Lung (tissue), 12 donors: ENCODE measurements around the gene CDK5R2. TPM values are rescaled to one million over a fixed set of nuclear protein-coding genes. Genes with fewer than 3 reads are reported as not detected.
A peak's percentile ranks its signal among the peaks of the same experiment; 100 is the strongest.

ENCODE experiments used
- ATAC-seq: fragments of 200-7000 bp; cut with Tn5 transposase; one replicate; pipeline ENCODE4 v1.9.1; 2020; ENCODE audit warnings: moderate number of reproducible peaks; ENCODE audit not compliant: insufficient read depth, low FRiP score
- DNase-seq, 3 donors: peaks; one replicate each; pipeline ENCODE4 v3.0.0-alpha.2; 2013 to 2017
- H3K27ac ChIP-seq, 2 donors: one replicate each; pipeline ENCODE4 v1.5.1; 2013; ENCODE audit warnings: mild to moderate bottlenecking in 2 of 2, moderate library complexity in 2 of 2, control low read depth in 1 of 2, inconsistent platforms in 1 of 2, low read depth in 1 of 2, low read length in 1 of 2
- H3K27me3 ChIP-seq, 3 donors: one replicate each; pipeline ENCODE4 v1.5.1; 2013; ENCODE audit warnings: low read length in 2 of 3; ENCODE audit not compliant: control insufficient read depth in 3 of 3, insufficient read depth in 3 of 3
- H3K36me3 ChIP-seq, 4 donors: one replicate each; pipeline ENCODE4 v1.5.1; 2013; ENCODE audit warnings: low read length in 4 of 4, mild to moderate bottlenecking in 1 of 4, moderate library complexity in 1 of 4; ENCODE audit not compliant: control insufficient read depth in 4 of 4, insufficient read depth in 4 of 4
- H3K4me1 ChIP-seq, 5 donors: one replicate each; pipeline ENCODE4 v1.5.1; 2013; ENCODE audit warnings: low read length in 5 of 5, mild to moderate bottlenecking in 2 of 5, moderate library complexity in 1 of 5; ENCODE audit not compliant: control insufficient read depth in 5 of 5, insufficient read depth in 5 of 5
- H3K4me3 ChIP-seq: one replicate; pipeline ENCODE4 v1.5.1; 2013; ENCODE audit warnings: mild to moderate bottlenecking, control low read depth, moderate library complexity
- H3K9ac ChIP-seq, 2 donors: one replicate each; pipeline ENCODE4 v1.5.1; 2013; ENCODE audit warnings: low read length in 2 of 2, control low read depth in 1 of 2; ENCODE audit not compliant: insufficient read depth in 1 of 2
- H3K9me3 ChIP-seq, 4 donors: one replicate each; pipeline ENCODE4 v1.5.1; 2013; ENCODE audit warnings: low read length in 3 of 4, mild to moderate bottlenecking in 1 of 4, moderate library complexity in 1 of 4; ENCODE audit not compliant: control insufficient read depth in 4 of 4, insufficient read depth in 3 of 4
- WGBS, 2 donors: extraction: QIAGEN DNeasy Blood & Tissue Kit; methylation state at CpG; one replicate each; pipeline ENCODE4 v1.1.7; 2013; 5-methylcytosine and 5-hydroxymethylcytosine counted together
- polyA plus RNA-seq, 2 donors: library from polyadenylated mRNA; stranded (reverse); fragments of 200-250 nt; gene quantifications; one replicate each; pipeline ENCODE4 v1.2.1, GENCODE V29; 2013
- total RNA-seq, 2 donors: library from RNA; depleted of rRNA in 1 of 2; stranded (reverse); fragments of >200 nt in 1 of 2; gene quantifications; one replicate each; pipeline ENCODE4 v1.2.1, GENCODE V29; 2014 to 2021
- TF ChIP-seq, protein P1 (sequence below): IDR thresholded peaks from 2 replicates; pipeline ENCODE4 v1.5.1; 2012; ENCODE audit warnings: mild to moderate bottlenecking; ENCODE audit errors: control extremely low read depth, extremely low read depth
- donor health status: control.
- donor health status: control.
- donor health status: Bipolar disorder and iron deficiency.
- donor health status: healthy.
- donor health status: DM: yes; HTN: yes; CAD: no.

Gene CDK5R2
- total and polyA plus RNA-seq, 4 donors = 0.03 to 0.17 (median 0.08) TPM; not detected in 1

DNA sequence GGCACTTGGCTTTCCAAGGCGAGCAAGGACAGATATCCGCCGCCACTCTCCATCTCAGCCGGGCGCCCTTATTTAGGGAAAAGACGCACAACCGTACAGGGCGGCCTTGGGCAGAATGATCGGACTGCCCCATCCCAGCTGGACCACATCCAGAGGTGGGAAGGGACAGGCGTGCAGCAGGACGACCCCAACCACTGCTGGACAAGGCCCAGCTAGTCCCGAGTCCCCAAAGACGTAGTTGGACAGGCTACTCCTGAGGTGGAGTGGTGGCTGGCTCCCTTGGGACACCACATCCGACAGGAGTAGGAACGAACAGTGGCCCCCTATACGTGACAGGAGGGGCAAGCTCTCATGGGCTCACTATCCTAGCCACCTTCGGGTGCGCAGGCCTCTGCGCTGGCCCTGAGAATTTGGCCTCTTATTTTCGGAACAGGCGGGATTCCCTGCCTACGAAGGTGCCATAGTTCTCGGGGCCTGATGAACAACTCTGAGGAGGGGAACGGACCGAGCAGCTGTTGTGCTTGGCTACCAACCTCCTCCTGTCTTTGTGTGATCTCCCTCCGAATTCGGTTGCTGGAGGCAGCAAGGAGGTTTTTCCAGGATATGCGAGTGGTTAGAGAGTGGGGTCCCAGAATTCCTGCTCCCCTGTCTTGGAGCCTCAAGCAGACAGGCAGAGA, 23.3 kb downstream of the CDK5R2 start:
- Histone ChIP-seq H3K4me1 (peaks cover 0 to 27% (median 6%) of the 10 kb centered on the region in 5 donors), H3K9ac (no peak overlapping the region), H3K9me3 (no peaks in the 10 kb centered on the region), H3K27ac (no peak overlapping the region), H3K27me3 (peaks cover 18 to 81% (median 71%) of the 10 kb centered on the region in 3 donors), H3K36me3 (no peaks in the 10 kb centered on the region), H3K4me3 (no peak overlapping the region)
- WGBS, 2 donors = 6 to 9% methylated on average over 28 of the region's 28 CpGs
- ATAC-seq (no peak), DNase-seq (peak in 1 of 3 donors; percentile 13)
- TF ChIP-seq, protein P1, sequence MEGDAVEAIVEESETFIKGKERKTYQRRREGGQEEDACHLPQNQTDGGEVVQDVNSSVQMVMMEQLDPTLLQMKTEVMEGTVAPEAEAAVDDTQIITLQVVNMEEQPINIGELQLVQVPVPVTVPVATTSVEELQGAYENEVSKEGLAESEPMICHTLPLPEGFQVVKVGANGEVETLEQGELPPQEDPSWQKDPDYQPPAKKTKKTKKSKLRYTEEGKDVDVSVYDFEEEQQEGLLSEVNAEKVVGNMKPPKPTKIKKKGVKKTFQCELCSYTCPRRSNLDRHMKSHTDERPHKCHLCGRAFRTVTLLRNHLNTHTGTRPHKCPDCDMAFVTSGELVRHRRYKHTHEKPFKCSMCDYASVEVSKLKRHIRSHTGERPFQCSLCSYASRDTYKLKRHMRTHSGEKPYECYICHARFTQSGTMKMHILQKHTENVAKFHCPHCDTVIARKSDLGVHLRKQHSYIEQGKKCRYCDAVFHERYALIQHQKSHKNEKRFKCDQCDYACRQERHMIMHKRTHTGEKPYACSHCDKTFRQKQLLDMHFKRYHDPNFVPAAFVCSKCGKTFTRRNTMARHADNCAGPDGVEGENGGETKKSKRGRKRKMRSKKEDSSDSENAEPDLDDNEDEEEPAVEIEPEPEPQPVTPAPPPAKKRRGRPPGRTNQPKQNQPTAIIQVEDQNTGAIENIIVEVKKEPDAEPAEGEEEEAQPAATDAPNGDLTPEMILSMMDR = no peak

DNA sequence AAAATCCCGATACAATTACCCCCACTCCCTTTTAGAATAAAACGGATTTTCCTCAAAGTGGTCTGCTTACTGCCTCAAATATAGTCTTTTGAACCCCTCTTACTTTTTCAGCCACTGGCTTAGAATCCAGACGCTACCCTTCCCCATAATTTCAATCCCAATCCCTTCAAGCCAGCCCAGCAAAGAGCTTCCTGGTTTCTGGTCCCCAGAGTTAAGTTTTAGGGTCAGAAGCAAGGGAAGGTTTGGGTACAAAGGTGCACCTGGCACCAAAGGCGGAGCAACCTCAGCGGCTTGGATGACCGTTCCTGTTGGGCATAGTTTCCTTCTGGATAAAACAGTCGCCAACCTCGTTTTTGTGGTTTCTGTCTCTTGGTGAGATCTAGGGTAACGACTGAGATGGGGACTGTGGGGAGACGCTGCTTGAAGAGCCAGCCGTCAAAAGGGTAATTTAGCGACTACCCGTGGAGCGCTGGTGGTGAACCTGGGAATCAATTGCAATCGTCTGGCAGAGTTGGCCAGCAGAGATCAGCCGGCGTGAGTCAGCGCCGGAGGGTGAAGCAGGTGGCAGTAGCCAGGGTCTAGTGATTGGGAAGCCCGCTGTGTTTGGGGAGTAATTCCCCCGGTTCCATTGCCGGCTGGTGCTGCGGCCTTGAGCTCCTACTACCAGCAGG, 23.9 kb downstream of the CDK5R2 start:
- TF ChIP-seq, protein P1 = no peak
- Histone ChIP-seq H3K4me3 (no peak overlapping the region), H3K4me1 (peaks cover 0 to 27% (median 6%) of the 10 kb centered on the region in 5 donors), H3K9me3 (no peaks in the 10 kb centered on the region), H3K9ac (no peak overlapping the region), H3K27ac (no peak overlapping the region), H3K36me3 (no peaks in the 10 kb centered on the region), H3K27me3 (peaks cover 18 to 81% (median 72%) of the 10 kb centered on the region in 3 donors)
- DNase-seq = peak in 1 of 3 donors; percentile 9
- 9 to 11% methylated on average over 23 of the region's 23 CpGs for WGBS, 2 donors
- ATAC-seq = no peak

DNA sequence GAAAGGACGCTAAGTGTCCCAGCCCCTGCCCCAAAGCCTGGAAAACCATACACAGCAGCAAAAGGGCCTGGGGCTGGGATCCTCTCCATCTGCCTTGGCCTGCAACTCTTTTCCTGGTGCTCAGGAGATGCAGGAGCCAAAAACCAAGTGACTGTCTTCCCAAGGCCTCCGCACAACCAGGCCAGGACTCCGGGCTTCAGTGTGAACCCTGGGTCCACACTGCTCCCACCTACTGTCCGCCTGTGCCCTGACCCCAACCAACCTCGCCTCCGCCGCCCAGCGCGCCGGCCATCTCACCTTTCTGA, 24.4 kb downstream of the CDK5R2 start:
- Histone ChIP-seq H3K36me3 (no peaks in the 10 kb centered on the region), H3K4me3 (no peak overlapping the region), H3K27ac (no peak overlapping the region), H3K4me1 (peaks cover 0 to 27% (median 6%) of the 10 kb centered on the region in 5 donors), H3K9ac (no peak overlapping the region), H3K9me3 (peaks cover 0 to under 1% (median 0%) of the 10 kb centered on the region in 4 donors), H3K27me3 (peaks cover 18 to 82% (median 74%) of the 10 kb centered on the region in 3 donors)
- ATAC-seq = no peak
- DNase-seq = no peak
- TF ChIP-seq, protein P1 = no peak
- 8 to 11% methylated on average over 8 to 10 of the region's 10 CpGs for WGBS, 2 donors
